SJCRH30 (cell line): Measurements from ENCODE around the gene CHTF8. TPM values are rescaled to one million over a fixed set of nuclear protein-coding genes. Genes with fewer than 3 reads are reported as not detected.

ENCODE experiments used
- DNase-seq, 2 experiments: peaks; one replicate each; pipeline ENCODE4 v3.0.0-alpha.2; 2015 to 2020
- H3K27ac ChIP-seq: fragments of 250-450 bp; sonication (Bioruptor Pico); 2 replicates; pipeline ENCODE4 v1.5.1; 2020; ENCODE audit warnings: mild to moderate bottlenecking, moderate library complexity
- H3K27me3 ChIP-seq: fragments of 250-450 bp; sonication (Bioruptor Pico); 2 replicates; pipeline ENCODE4 v1.5.1; 2020; ENCODE audit warnings: mild to moderate bottlenecking, moderate library complexity
- H3K36me3 ChIP-seq: fragments of 250-450 bp; sonication (Bioruptor Pico); 2 replicates; pipeline ENCODE4 v1.5.1; 2020; ENCODE audit warnings: mild to moderate bottlenecking, moderate library complexity
- H3K4me1 ChIP-seq: fragments of 250-450 bp; sonication (Bioruptor Pico); 2 replicates; pipeline ENCODE4 v1.5.1; 2020; ENCODE audit warnings: mild to moderate bottlenecking, moderate library complexity
- H3K4me3 ChIP-seq: fragments of 250-450 bp; sonication (Bioruptor Pico); 2 replicates; pipeline ENCODE4 v1.5.1; 2020; ENCODE audit warnings: mild to moderate bottlenecking, moderate library complexity
- H3K9me3 ChIP-seq: fragments of 250-450 bp; sonication (Bioruptor Pico); replicated peaks from 2 replicates; pipeline ENCODE4 v1.5.1; 2020; ENCODE audit warnings: mild to moderate bottlenecking, moderate library complexity
- total RNA-seq: library from RNA; depleted of rRNA; stranded (reverse); fragments of >200 nt; shearing (Covaris generic); gene quantifications from 2 replicates; pipeline ENCODE4 v1.2.3, GENCODE V29; 2014

CHTF8 gene
- total RNA-seq, 1 experiment from 2014 or later, result 38.2 TPM

- no peak overlapping the region for H3K4me3 ChIP-seq
- no peaks in the 10 kb centered on the region for H3K36me3 ChIP-seq
- H3K4me1 ChIP-seq, result peaks cover 5% of the 10 kb centered on the region; the same call in 1 of the 2 replicates
- peak in 1 of 2 experiments; percentile 43 for DNase-seq
- no peaks in the 10 kb centered on the region for H3K27me3 ChIP-seq
- H3K27ac ChIP-seq, result no peak overlapping the region
- no peaks in the 10 kb centered on the region for H3K9me3 ChIP-seq
Observed at GRCh38 chr16:69089091-69089910, 43.1 kb downstream of the CHTF8 start.

GRCh38 chr16:69088684-69089083, 43.7 kb downstream of the CHTF8 start:
- Histone ChIP-seq H3K4me3 (no peak overlapping the region), H3K27me3 (no peaks in the 10 kb centered on the region), H3K4me1 (peaks cover 5% of the 10 kb centered on the region; the same call in 1 of the 2 replicates), H3K27ac (no peak overlapping the region), H3K9me3 (no peaks in the 10 kb centered on the region), H3K36me3 (no peaks in the 10 kb centered on the region)
- DNase-seq, result no peak

GRCh38 chr16:69087161-69087581, 45.2 kb downstream of the CHTF8 start:
- H3K27ac ChIP-seq, result no peak overlapping the region
- no peak overlapping the region for H3K4me3 ChIP-seq
- H3K4me1 ChIP-seq, result peaks cover 5% of the 10 kb centered on the region; the same call in 1 of the 2 replicates
- DNase-seq, result no peak
- no peaks in the 10 kb centered on the region for H3K36me3 ChIP-seq
- H3K9me3 ChIP-seq, result no peaks in the 10 kb centered on the region
- no peaks in the 10 kb centered on the region for H3K27me3 ChIP-seq

GRCh38 chr16:69085032-69085695, 47.2 kb downstream of the CHTF8 start:
- Histone ChIP-seq H3K27ac (no peak overlapping the region), H3K4me1 (peaks cover 5% of the 10 kb centered on the region; the same call in 1 of the 2 replicates), H3K4me3 (no peak overlapping the region), H3K36me3 (no peaks in the 10 kb centered on the region), H3K9me3 (no peaks in the 10 kb centered on the region), H3K27me3 (no peaks in the 10 kb centered on the region)
- no peak for DNase-seq

GRCh38 chr16:69084289-69084688, 48.1 kb downstream of the CHTF8 start:
- no peak for DNase-seq
- Histone ChIP-seq H3K4me3 (no peak overlapping the region), H3K9me3 (no peaks in the 10 kb centered on the region), H3K27me3 (no peaks in the 10 kb centered on the region), H3K27ac (no peak overlapping the region), H3K4me1 (peaks cover 4% of the 10 kb centered on the region; the same call in 1 of the 2 replicates), H3K36me3 (no peaks in the 10 kb centered on the region)

GRCh38 chr16:69083306-69083941, 49.0 kb downstream of the CHTF8 start:
- H3K36me3 ChIP-seq, result no peaks in the 10 kb centered on the region
- H3K27ac ChIP-seq, result no peak overlapping the region
- no peaks in the 10 kb centered on the region for H3K4me1 ChIP-seq
- no peaks in the 10 kb centered on the region for H3K27me3 ChIP-seq
- no peak overlapping the region for H3K4me3 ChIP-seq
- no peak for DNase-seq
- no peaks in the 10 kb centered on the region for H3K9me3 ChIP-seq

GRCh38 chr16:69079697-69080096, 52.7 kb downstream of the CHTF8 start:
- H3K27me3 ChIP-seq, result no peaks in the 10 kb centered on the region
- H3K36me3 ChIP-seq, result no peaks in the 10 kb centered on the region
- H3K4me3 ChIP-seq, result no peak overlapping the region
- no peaks in the 10 kb centered on the region for H3K4me1 ChIP-seq
- no peak for DNase-seq
- no peak overlapping the region for H3K27ac ChIP-seq
- no peaks in the 10 kb centered on the region for H3K9me3 ChIP-seq

- no peak for DNase-seq
- no peaks in the 10 kb centered on the region for H3K36me3 ChIP-seq
- no peaks in the 10 kb centered on the region for H3K9me3 ChIP-seq
- H3K27ac ChIP-seq, result no peak overlapping the region
- no peaks in the 10 kb centered on the region for H3K27me3 ChIP-seq
- H3K4me3 ChIP-seq, result no peak overlapping the region
- no peaks in the 10 kb centered on the region for H3K4me1 ChIP-seq
Observed at GRCh38 chr16:69078073-69078472, 54.3 kb downstream of the CHTF8 start.

GRCh38 chr16:69077251-69077650, 55.1 kb downstream of the CHTF8 start:
- DNase-seq, result no peak
- no peaks in the 10 kb centered on the region for H3K27me3 ChIP-seq
- no peaks in the 10 kb centered on the region for H3K4me1 ChIP-seq
- H3K9me3 ChIP-seq, result no peaks in the 10 kb centered on the region
- no peak overlapping the region for H3K4me3 ChIP-seq
- H3K36me3 ChIP-seq, result no peaks in the 10 kb centered on the region
- H3K27ac ChIP-seq, result no peak overlapping the region

- H3K27ac ChIP-seq, result no peak overlapping the region
- H3K27me3 ChIP-seq, result no peaks in the 10 kb centered on the region
Observed at GRCh38 chr16:69073181-69073702, 59.1 kb downstream of the CHTF8 start.

GRCh38 chr16:69072640-69072974, 59.8 kb downstream of the CHTF8 start:
- DNase-seq, result no peak
- H3K9me3 ChIP-seq, result no peaks in the 10 kb centered on the region
- no peak overlapping the region for H3K4me3 ChIP-seq
- H3K36me3 ChIP-seq, result no peaks in the 10 kb centered on the region
- no peaks in the 10 kb centered on the region for H3K4me1 ChIP-seq
- no peaks in the 10 kb centered on the region for H3K27me3 ChIP-seq
- no peak overlapping the region for H3K27ac ChIP-seq

More at GRCh38 chr16:69073181-69073702, 59.1 kb downstream of the CHTF8 start:
- Histone ChIP-seq H3K4me3 (no peak overlapping the region), H3K9me3 (no peaks in the 10 kb centered on the region), H3K4me1 (no peaks in the 10 kb centered on the region), H3K36me3 (no peaks in the 10 kb centered on the region)
- no peak for DNase-seq

GRCh38 chr16:69071036-69071435, 61.4 kb downstream of the CHTF8 start:
- H3K9me3 ChIP-seq, result no peaks in the 10 kb centered on the region
- H3K4me1 ChIP-seq, result no peaks in the 10 kb centered on the region
- H3K27ac ChIP-seq, result no peak overlapping the region
- no peaks in the 10 kb centered on the region for H3K27me3 ChIP-seq
- no peak overlapping the region for H3K4me3 ChIP-seq
- no peaks in the 10 kb centered on the region for H3K36me3 ChIP-seq
- DNase-seq, result no peak

GRCh38 chr16:69069504-69069903, 62.9 kb downstream of the CHTF8 start:
- H3K27ac ChIP-seq, result no peak overlapping the region
- H3K36me3 ChIP-seq, result no peaks in the 10 kb centered on the region
- DNase-seq, result no peak
- no peaks in the 10 kb centered on the region for H3K4me1 ChIP-seq
- no peaks in the 10 kb centered on the region for H3K9me3 ChIP-seq
- no peak overlapping the region for H3K4me3 ChIP-seq
- H3K27me3 ChIP-seq, result no peaks in the 10 kb centered on the region
